ENCODE measurements around the gene SEC22C. TPM values are rescaled to one million over a fixed set of nuclear protein-coding genes. Genes with fewer than 3 reads are reported as not detected.

SEC22C gene
- total and polyA plus RNA-seq, 2 of the 13 experiments (the other 11 are each of a cell fraction or from before 2014, with no cell fraction given) = 20.0 to 40.0 TPM

GRCh38 chr3:42581709-42582473 is at the start of gene SEC22C (continued):
- TF ChIP-seq USF2 (IDR thresholded peaks at IDR 0.05; ENCODE audit: low read depth, low read length) = no peak
- TF ChIP-seq USF2 (CRISPR knock-in tag; IDR thresholded peaks at IDR 0.05; ENCODE audit: borderline replicate concordance) = 0 out of 2 replicates have a peak, but pooled peaks have one; percentile 47
- no peak for TF ChIP-seq ZNF432 (CRISPR knock-in tag; IDR thresholded peaks at IDR 0.05; ENCODE audit: borderline replicate concordance)
- no peak for TF ChIP-seq NFRKB (IDR thresholded peaks at IDR 0.05)
- no peak for TF ChIP-seq ZNF646 (CRISPR knock-in tag; IDR thresholded peaks at IDR 0.05)
- no peak; the same call in 1 of the 2 replicates for TF ChIP-seq KLF9 (CRISPR knock-in tag; IDR thresholded peaks at IDR 0.05; ENCODE audit: low read depth)
- no peak for TF ChIP-seq ZNF484 (CRISPR knock-in tag; IDR thresholded peaks at IDR 0.05; ENCODE audit: borderline replicate concordance, low read depth)
- peak; percentile 68 for TF ChIP-seq POGZ (CRISPR knock-in tag; IDR thresholded peaks at IDR 0.05)
- no peak for TF ChIP-seq STAT5B (CRISPR knock-in tag; IDR thresholded peaks at IDR 0.05)
- no peak; the same call in 1 of the 2 replicates for TF ChIP-seq ZMYM3 (CRISPR knock-in tag; IDR thresholded peaks at IDR 0.05)
- no peak for TF ChIP-seq ATM (IDR thresholded peaks at IDR 0.05; ENCODE audit: borderline replicate concordance)
- TF ChIP-seq MED8 (CRISPR knock-in tag; IDR thresholded peaks at IDR 0.05; ENCODE audit: insufficient replicate concordance) = peak; percentile 25
- no peak for TF ChIP-seq ZNF382 (CRISPR knock-in tag; IDR thresholded peaks at IDR 0.05; ENCODE audit: borderline replicate concordance)
- TF ChIP-seq PAX8 (CRISPR knock-in tag; IDR thresholded peaks at IDR 0.05; ENCODE audit: borderline replicate concordance) = peak; percentile 90
- no peak for TF ChIP-seq ZNF780A (CRISPR knock-in tag; IDR thresholded peaks at IDR 0.05)
- TF ChIP-seq STAG1 (CRISPR knock-in tag; IDR thresholded peaks at IDR 0.05) = peak; percentile 58
- peak; percentile 86; the same call in 1 of the 2 replicates for TF ChIP-seq BRF2 (CRISPR knock-in tag; IDR thresholded peaks at IDR 0.05)
- no peak for TF ChIP-seq EHMT2 (IDR thresholded peaks at IDR 0.05; ENCODE audit: borderline replicate concordance, low read depth, low read length)

All from HepG2 (cell line).